Liver (tissue), 3 donors: ENCODE results near the gene CTPS2.

Experiments used
- EGR1 ChIP-seq, 2 donors: IDR thresholded peaks; 2 replicates each; pipeline ENCODE4 v1.6.1; 2016 to 2018; ENCODE audit warnings: antibody characterized with exemption in 2 of 2, low read depth in 2 of 2
- FOXA1 ChIP-seq: IDR thresholded peaks from 2 replicates; pipeline ENCODE4 v1.6.1; 2016; ENCODE audit warnings: antibody characterized with exemption
- GABPA ChIP-seq, 2 donors: IDR thresholded peaks in 1 of 2; conservative IDR thresholded peaks in 1 of 2; 2 replicates each; pipeline ENCODE4 v1.6.1; 2016; ENCODE audit warnings: antibody characterized with exemption in 2 of 2, mild to moderate bottlenecking in 1 of 2, moderate library complexity in 1 of 2
- JUND ChIP-seq, 2 donors: IDR thresholded peaks; 2 replicates each; pipeline ENCODE4 v1.6.1; 2016; ENCODE audit warnings: antibody characterized with exemption in 2 of 2
- RAD21 ChIP-seq, 2 donors: IDR thresholded peaks; 2 replicates each; pipeline ENCODE4 v1.6.1; 2016; ENCODE audit warnings: antibody characterized with exemption in 2 of 2, mild to moderate bottlenecking in 2 of 2
- RXRA ChIP-seq, 2 donors: IDR thresholded peaks; 2 replicates each; pipeline ENCODE4 v1.6.1; 2017 to 2018; ENCODE audit warnings: antibody characterized with exemption in 2 of 2, mild to moderate bottlenecking in 1 of 2
- SP1 ChIP-seq: IDR thresholded peaks from 2 replicates; pipeline ENCODE4 v1.6.1; 2018; ENCODE audit warnings: antibody characterized with exemption, mild to moderate bottlenecking
- TAF1 ChIP-seq: conservative IDR thresholded peaks from 2 replicates; pipeline ENCODE4 v1.6.1; 2016; ENCODE audit warnings: antibody characterized with exemption, mild to moderate bottlenecking
- YY1 ChIP-seq: IDR thresholded peaks from 2 replicates; pipeline ENCODE4 v1.6.1; 2016; ENCODE audit warnings: antibody characterized with exemption, mild to moderate bottlenecking
- TF ChIP-seq, protein P1 (sequence below): fragments of 150-350 bp; IDR thresholded peaks from 2 replicates; pipeline ENCODE4 v1.5.1; 2017; ENCODE audit warnings: improper control_type of control experiment, low read depth, low read length; ENCODE audit not compliant: missing input control
- TF ChIP-seq, protein P2 (sequence below): IDR thresholded peaks from 2 replicates; pipeline ENCODE4 v1.6.1; 2016; ENCODE audit warnings: antibody characterized with exemption
- TF ChIP-seq, protein P3 (sequence below): IDR thresholded peaks from 2 replicates; pipeline ENCODE4 v1.6.1; 2016; ENCODE audit warnings: antibody characterized with exemption
- donor health status: healthy.
- donor health status: healthy.

DNA sequence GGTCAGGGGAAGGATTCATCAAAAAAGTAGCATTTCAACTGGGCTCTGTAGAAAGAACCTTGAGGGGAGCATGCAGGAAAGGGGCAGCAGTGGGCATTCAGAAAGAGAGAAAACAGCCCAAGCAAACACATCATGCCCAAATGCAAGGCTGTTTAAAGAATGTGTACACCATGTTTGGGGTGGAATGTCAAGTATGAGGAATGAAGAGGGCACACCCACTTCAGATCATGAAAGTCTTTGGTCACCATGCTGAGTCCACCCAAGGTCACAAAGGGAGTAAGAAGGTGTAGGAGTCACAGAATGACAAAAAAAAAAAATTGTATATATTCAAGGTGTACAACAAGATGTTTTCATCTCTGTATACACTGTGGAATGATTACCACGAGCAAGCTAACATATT is 53.1 kb downstream of the CTPS2 start:
- TF ChIP-seq, protein P1, sequence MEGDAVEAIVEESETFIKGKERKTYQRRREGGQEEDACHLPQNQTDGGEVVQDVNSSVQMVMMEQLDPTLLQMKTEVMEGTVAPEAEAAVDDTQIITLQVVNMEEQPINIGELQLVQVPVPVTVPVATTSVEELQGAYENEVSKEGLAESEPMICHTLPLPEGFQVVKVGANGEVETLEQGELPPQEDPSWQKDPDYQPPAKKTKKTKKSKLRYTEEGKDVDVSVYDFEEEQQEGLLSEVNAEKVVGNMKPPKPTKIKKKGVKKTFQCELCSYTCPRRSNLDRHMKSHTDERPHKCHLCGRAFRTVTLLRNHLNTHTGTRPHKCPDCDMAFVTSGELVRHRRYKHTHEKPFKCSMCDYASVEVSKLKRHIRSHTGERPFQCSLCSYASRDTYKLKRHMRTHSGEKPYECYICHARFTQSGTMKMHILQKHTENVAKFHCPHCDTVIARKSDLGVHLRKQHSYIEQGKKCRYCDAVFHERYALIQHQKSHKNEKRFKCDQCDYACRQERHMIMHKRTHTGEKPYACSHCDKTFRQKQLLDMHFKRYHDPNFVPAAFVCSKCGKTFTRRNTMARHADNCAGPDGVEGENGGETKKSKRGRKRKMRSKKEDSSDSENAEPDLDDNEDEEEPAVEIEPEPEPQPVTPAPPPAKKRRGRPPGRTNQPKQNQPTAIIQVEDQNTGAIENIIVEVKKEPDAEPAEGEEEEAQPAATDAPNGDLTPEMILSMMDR: no peak
- TF ChIP-seq SP1 (no peak), RAD21 (IDR thresholded peaks at IDR 0.05) (no peak), YY1 (no peak), JUND (IDR thresholded peaks at IDR 0.05) (no peak), GABPA (IDR thresholded peaks at IDR 0.05 in 1 of 2, conservative IDR thresholded peaks at IDR 0.05 in 1 of 2) (no peak), RXRA (IDR thresholded peaks at IDR 0.05) (no peak), TAF1 (no peak), EGR1 (IDR thresholded peaks at IDR 0.05; ENCODE audit: low read depth in 2 of 2) (no peak), FOXA1 (no peak)
- TF ChIP-seq, protein P2, sequence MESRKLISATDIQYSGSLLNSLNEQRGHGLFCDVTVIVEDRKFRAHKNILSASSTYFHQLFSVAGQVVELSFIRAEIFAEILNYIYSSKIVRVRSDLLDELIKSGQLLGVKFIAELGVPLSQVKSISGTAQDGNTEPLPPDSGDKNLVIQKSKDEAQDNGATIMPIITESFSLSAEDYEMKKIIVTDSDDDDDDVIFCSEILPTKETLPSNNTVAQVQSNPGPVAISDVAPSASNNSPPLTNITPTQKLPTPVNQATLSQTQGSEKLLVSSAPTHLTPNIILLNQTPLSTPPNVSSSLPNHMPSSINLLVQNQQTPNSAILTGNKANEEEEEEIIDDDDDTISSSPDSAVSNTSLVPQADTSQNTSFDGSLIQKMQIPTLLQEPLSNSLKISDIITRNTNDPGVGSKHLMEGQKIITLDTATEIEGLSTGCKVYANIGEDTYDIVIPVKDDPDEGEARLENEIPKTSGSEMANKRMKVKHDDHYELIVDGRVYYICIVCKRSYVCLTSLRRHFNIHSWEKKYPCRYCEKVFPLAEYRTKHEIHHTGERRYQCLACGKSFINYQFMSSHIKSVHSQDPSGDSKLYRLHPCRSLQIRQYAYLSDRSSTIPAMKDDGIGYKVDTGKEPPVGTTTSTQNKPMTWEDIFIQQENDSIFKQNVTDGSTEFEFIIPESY: no peak
- TF ChIP-seq, protein P3, sequence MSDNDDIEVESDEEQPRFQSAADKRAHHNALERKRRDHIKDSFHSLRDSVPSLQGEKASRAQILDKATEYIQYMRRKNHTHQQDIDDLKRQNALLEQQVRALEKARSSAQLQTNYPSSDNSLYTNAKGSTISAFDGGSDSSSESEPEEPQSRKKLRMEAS: no peak
